ACC112 (cell line): Measurements from ENCODE around the gene MIF.
"Not testable (repeated sequence)": the region's sequence is repeated elsewhere in the genome, so short reads cannot be mapped to it uniquely, and the experiment has no call there.

Experiments
- H2AFZ ChIP-seq: fragments of 200-600 bp; sonication (generic); one replicate; pipeline ENCODE4 v1.6.0; 2017; ENCODE audit warnings: antibody characterized with exemption, low read length; ENCODE audit not compliant: unreplicated experiment
- H3K27ac ChIP-seq: fragments of 200-600 bp; sonication (generic); 2 replicates; pipeline ENCODE4 v1.5.1; 2014; ENCODE audit warnings: low read depth, mild to moderate bottlenecking, antibody characterized with exemption, low read length, moderate library complexity
- H3K27me3 ChIP-seq: fragments of 200-600 bp; sonication (generic); 2 replicates; pipeline ENCODE4 v1.6.1; 2014; ENCODE audit warnings: mild to moderate bottlenecking, antibody characterized with exemption, low read length, moderate library complexity, mixed read lengths; ENCODE audit not compliant: insufficient read depth
- H3K36me3 ChIP-seq: fragments of 200-600 bp; sonication (generic); 2 replicates; pipeline ENCODE4 v1.6.1; 2016; ENCODE audit warnings: mild to moderate bottlenecking, antibody characterized with exemption, low read length, moderate library complexity, mixed read lengths; ENCODE audit not compliant: insufficient read depth
- H3K4me1 ChIP-seq: fragments of 200-600 bp; sonication (generic); one replicate; pipeline ENCODE4 v1.6.1; 2016; ENCODE audit warnings: low read length, mixed read lengths; ENCODE audit not compliant: insufficient read depth, unreplicated experiment, control insufficient read depth
- H3K4me3 ChIP-seq: fragments of 200-600 bp; sonication (generic); 2 replicates; pipeline ENCODE4 v1.5.1; 2014; ENCODE audit warnings: mild to moderate bottlenecking, low read depth, low read length
- H3K79me2 ChIP-seq: fragments of 200-600 bp; sonication (generic); one replicate; pipeline ENCODE4 v1.6.0; 2016; ENCODE audit warnings: low read length; ENCODE audit not compliant: control insufficient read depth, unreplicated experiment, insufficient read depth

Gene MIF

DNA sequence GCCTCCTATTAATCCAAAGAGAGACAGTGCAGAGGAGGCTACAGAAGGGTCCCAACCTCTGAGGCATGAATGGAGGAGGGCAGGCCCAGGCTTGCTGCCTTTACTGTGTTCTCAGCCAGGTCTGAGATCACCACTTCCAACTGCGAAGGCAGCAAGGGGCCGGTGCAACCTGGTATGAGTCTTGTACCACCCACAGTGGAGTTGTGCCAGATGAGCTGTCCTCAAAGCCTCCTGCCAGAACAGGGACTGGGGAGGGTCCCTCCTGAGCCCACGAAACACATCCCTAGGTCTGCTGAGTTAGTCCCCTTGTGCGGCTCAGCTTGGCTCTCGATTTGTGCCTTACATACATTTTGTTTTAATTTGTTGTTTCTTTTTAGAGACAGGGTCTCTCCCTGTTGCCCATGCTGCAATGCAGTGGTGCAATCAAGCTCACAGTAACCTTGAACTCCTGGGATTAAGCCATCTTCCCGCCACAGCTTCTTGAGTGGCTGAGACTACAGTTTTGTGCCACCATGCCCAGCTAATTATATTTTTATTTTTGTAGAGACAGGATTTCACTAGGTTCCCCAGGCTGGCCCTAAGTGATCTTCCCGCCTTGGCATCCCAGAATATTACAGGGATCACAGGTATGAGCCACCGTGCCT lies 9.3 kb downstream of the MIF start:
- no peaks in the 10 kb centered on the region for H3K36me3 ChIP-seq
- H3K4me3 ChIP-seq = no peak overlapping the region
- H3K79me2 ChIP-seq = no peaks in the 10 kb centered on the region
- no peak overlapping the region for H2AFZ ChIP-seq
- H3K27me3 ChIP-seq = no peaks in the 10 kb centered on the region
- H3K27ac ChIP-seq = no peak overlapping the region
- no peaks in the 10 kb centered on the region for H3K4me1 ChIP-seq

DNA sequence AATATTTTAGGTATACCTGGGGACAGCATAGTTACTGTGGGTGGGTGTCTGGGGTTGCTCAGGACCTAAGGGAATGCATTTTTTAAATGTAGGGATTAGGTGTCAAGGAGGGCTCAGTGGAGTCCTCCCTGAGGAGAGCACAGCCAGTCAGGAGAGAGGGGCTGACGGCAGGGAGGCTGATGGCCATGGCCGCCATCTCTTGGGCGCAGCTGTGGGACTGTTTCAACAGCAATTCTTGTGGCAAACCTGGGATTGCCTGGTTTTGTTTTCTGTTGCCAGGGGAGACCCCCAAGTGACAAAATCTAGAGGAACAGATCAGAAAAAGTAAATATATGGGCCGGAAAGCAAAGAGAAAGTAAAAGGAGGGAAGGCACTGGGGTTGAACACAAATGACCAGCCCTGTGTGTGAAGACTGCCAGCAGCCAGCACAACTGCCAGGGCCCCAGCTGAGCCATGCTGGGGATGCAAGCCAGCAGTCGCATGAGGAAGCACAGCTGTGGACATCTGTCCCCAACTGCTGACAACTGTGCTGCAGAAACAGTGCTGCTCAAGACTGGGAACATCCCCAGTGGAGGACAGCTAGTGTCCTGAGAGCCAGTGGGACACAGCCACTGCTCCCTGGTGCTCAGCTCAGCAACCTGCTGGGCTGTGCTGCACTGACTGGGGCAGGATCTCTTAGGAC lies 10.5 kb downstream of the MIF start:
- Histone ChIP-seq H3K4me1 (no peaks in the 10 kb centered on the region), H2AFZ (no peak overlapping the region), H3K36me3 (no peaks in the 10 kb centered on the region), H3K27me3 (no peaks in the 10 kb centered on the region), H3K79me2 (no peaks in the 10 kb centered on the region), H3K27ac (no peak overlapping the region), H3K4me3 (no peak overlapping the region)

DNA sequence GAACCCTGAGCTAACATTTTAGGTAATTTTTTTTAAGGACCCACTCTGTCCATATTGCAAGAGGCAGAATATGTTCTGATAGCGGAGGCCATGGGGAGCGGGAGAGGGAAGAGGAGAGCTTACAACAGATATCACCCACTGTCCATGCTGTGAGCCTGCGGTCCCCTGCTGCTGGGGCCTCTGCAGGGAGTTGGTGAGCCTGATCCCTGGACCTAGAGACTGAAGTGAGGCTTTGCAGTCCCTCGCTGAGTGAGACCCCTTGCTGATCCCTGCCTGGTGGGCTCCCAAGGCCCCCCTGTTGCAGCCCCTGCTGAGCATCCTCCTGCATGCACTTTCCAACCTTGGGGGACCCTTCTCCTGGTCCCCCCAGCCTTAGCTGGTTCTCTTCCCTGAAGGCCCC lies 12.5 kb downstream of the MIF start:
- H3K4me1 ChIP-seq = no peaks in the 10 kb centered on the region
- no peak overlapping the region for H3K4me3 ChIP-seq
- H3K36me3 ChIP-seq = no peaks in the 10 kb centered on the region
- no peaks in the 10 kb centered on the region for H3K27me3 ChIP-seq
- H2AFZ ChIP-seq = no peak overlapping the region
- no peaks in the 10 kb centered on the region for H3K79me2 ChIP-seq
- no peak overlapping the region for H3K27ac ChIP-seq

DNA sequence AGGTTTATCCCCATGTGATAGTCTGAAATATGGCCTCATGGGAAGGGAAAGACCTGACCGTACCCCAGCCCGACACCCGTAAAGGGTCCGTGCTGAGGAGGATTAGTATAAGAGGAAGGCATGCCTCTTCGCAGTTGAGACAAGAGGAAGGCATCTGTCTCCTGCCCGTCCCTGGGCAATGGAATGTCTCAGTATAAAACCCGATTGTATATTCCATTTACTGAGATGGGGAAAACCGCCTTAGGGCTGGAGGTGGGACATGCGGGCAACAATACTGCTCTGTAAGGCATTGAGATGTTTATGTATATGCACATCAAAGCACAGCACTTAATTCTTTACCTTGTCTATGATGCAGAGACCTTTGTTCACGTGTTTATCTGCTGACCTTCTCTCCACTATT lies 13.2 kb downstream of the MIF start:
- not testable (repeated sequence) for H2AFZ ChIP-seq, H3K27ac ChIP-seq, H3K4me3 ChIP-seq, H3K27me3 ChIP-seq, H3K36me3 ChIP-seq, H3K79me2 ChIP-seq, H3K4me1 ChIP-seq

DNA sequence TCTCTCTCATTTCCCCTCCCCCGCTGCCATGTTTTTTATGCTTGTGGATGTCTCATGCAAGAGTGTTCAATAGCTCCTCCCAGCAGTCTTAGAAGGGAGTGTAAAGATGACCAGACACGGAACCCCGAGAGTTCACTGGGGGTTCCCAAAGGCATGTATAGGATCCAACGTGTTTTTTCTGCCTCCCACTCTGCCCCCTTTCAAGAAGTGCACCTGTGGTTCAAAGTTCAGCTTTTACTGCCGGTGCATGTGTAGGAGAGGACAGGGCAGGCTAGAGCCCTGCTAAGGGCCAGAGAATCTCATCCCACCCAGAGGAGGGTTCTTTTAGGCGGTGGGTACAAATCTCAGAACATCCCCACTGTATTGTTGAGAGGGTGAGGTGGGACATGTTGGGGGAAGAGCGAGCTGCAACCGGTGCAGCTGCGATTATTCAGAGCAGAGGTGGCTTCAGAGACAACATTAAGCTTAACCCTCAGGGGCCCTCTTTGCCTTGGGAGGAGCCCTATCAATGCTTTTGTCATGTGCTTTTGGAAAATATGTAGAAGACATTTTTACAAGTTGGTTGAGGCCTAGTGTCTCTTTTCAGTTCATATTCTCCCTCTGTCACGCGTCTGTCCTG lies 14.5 kb downstream of the MIF start:
- Histone ChIP-seq H2AFZ (no peak overlapping the region), H3K4me1 (peaks cover 4% of the 10 kb centered on the region), H3K4me3 (no peak overlapping the region), H3K27ac (no peak overlapping the region), H3K36me3 (no peaks in the 10 kb centered on the region), H3K27me3 (no peaks in the 10 kb centered on the region), H3K79me2 (no peaks in the 10 kb centered on the region)

DNA sequence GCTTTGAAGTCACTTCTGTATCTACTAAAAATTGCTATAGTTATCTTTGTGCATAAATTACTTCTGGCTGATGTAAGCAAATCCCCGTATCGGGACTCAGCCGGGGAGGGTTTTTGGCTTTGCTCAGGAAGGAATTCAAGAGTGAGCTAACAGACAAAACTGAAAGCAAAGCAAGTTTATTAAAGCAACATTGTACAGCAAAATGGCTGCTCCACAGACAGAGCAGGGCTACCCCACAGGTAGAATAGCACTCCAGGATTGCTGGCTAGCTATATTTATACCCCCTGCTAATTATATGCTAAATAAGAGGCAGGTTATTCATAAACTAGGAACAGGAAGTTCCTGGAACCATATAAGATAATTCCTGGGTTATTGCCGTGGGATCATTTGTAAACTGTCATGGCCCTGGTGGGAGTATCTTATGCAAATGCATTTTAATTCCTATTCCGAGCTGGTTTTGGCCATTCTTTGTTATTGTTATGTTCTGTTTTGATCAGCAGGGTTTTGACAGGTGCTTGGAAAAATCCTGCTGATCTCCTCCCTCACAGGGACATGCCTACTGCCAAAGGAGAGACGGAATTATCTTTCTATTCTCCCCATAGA lies 15.2 kb downstream of the MIF start:
- Histone ChIP-seq H3K79me2 (no peaks in the 10 kb centered on the region), H3K36me3 (no peaks in the 10 kb centered on the region), H3K4me1 (peaks cover 8% of the 10 kb centered on the region), H3K4me3 (no peak overlapping the region), H3K27me3 (no peaks in the 10 kb centered on the region), H2AFZ (no peak overlapping the region), H3K27ac (no peak overlapping the region)

DNA sequence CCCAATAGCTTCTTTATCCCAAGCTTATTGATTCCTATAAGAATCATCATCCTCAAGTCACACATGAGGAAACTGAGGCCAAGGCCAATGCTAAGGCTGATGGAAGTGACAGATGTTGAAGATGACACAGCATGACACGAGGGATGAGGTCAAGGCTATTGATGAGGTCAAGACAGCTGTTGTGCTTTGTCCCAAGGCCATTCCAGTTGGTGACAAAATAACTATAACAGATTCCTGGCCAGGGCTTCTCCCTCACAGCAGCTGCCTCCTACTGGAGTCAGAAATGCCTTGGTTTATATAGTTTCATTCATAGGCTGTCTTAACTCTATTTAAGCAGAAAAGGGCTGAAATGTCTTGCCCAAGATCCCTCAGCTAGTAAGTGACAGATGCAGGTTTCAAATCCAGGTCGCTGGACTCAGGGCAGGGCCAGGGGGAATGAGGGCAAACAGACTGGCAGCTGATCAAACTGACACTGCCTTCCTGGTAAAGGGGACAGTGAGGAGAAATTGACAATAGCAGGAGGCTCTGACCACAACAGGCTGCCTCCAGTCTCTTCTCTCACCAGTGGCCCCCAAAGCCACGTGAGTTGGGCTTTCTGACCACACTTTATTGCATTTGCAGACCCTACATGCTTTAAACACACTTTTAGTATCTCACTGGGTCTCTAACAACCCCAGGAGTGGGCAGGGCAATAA lies 16.5 kb downstream of the MIF start:
- Histone ChIP-seq H3K36me3 (no peaks in the 10 kb centered on the region), H3K4me1 (peaks cover 8% of the 10 kb centered on the region), H3K27ac (no peak overlapping the region), H3K79me2 (no peaks in the 10 kb centered on the region), H3K4me3 (no peak overlapping the region), H2AFZ (no peak overlapping the region), H3K27me3 (no peaks in the 10 kb centered on the region)

DNA sequence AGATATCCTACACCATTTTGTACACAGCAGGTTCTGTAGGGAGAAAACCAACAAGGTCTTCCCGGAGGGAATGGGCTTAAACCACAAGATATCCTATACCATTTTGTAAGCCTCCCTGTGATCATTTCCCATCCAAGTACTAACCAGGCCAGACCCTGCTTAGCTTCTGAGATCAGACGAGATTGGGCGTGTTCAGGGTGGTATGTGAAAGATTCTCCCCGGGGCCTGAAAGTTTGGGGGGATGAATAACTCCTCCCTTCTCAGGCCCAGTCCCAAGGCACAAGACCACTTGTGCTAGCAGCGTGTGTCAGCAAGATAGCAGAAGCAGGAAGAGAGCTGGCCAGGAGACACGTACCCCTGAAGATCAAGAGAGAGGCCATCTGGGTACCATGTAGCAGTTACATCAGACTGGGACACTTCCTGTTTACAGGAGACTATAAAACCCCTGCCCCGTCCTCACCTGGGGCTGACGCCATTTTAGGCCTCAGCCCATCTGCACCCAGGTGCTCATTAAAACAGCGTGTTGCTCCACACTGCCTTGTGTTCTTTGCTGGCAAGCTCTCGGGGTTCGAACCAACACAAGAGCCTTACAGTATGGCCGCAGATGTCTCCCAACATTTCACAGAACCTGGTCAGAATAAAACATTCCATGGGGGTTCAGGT lies 17.3 kb downstream of the MIF start:
- no peak overlapping the region for H3K27ac ChIP-seq
- H3K79me2 ChIP-seq = no peaks in the 10 kb centered on the region

DNA sequence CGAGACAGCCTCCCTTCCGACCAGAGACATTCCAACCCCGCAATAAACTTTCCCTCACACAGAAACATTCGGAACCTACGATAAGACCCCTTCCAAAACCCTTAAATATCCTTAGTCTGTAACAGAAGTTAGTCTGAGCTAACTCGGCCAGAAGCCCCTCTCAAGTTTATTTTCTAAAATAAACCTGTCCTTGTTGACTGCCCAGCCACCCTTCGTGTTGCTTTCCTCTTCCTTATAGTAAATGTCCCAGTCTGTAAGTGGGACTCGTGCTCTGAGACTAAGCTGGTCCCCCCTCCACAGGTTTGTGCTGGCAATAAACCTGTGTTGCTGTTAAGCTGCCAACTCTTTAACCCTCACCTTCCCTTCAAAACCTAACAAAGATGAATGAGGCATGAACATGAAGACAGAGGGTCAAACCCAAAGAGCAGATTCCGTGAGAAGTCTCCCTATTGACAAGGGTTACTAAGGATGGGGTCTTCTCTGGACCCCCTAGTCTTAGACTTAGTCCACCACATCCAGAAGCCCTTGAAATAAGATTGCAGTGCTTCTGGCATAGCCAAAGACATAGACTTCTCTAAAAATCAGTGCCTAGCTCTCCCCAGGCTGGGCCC lies 18.2 kb downstream of the MIF start:
- Histone ChIP-seq H3K36me3 (no peaks in the 10 kb centered on the region), H3K4me3 (no peak overlapping the region), H3K27ac (no peak overlapping the region), H3K79me2 (no peaks in the 10 kb centered on the region), H3K27me3 (no peaks in the 10 kb centered on the region), H2AFZ (no peak overlapping the region), H3K4me1 (peaks cover 8% of the 10 kb centered on the region)

More for the DNA sequence above, 17.3 kb downstream of the MIF start:
- Histone ChIP-seq H3K36me3 (no peaks in the 10 kb centered on the region), H3K4me1 (peaks cover 8% of the 10 kb centered on the region), H3K4me3 (no peak overlapping the region), H3K27me3 (no peaks in the 10 kb centered on the region), H2AFZ (no peak overlapping the region)

DNA sequence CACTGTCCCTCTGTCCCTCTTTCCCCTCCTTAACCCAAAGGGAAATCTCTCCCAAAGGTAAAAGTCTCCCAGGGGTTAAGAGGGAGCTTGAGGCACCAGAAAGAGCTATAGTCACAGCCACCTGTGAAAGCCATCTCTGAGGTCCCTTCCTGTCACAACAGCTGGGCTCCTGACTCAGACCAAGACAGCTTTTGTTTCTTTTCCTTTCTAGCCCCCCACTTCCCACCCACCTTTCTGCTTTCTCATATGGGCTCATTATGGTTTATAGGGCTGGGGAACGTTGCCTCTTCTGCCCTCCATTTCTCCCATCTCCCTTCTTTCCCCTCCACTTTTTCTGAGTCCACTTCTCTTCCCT lies 19.1 kb downstream of the MIF start:
- H3K4me3 ChIP-seq = peak overlapping the region; percentile 87
- H3K27ac ChIP-seq = peak overlapping the region; percentile 66
- no peaks in the 10 kb centered on the region for H3K36me3 ChIP-seq
- H3K79me2 ChIP-seq = no peaks in the 10 kb centered on the region
- H3K4me1 ChIP-seq = peaks cover 8% of the 10 kb centered on the region
- H3K27me3 ChIP-seq = no peaks in the 10 kb centered on the region
- peak overlapping the region; percentile 59 for H2AFZ ChIP-seq
